AG04449 (cell line): ENCODE results near the gene HCK.

Experiments used
- CTCF ChIA-PET: fragments of 350-600 bp; formaldehyde crosslinking; extraction: SDS; loops from one replicate; lab custom pipeline; 2021; ENCODE audit warnings: antibody characterized with exemption; lab: Yijun Ruan, JAX
- POLR2A ChIA-PET: fragments of 400-600, 350-600 bp; formaldehyde crosslinking; extraction: SDS; loops from one replicate; lab custom pipeline; 2020; ENCODE audit warnings: antibody characterized with exemption, inconsistent platforms; lab: Yijun Ruan, JAX
- DNase-seq: peaks from one replicate; pipeline ENCODE4 v3.0.0-alpha.2; 2010; ENCODE audit warnings: low read depth, low spot score
- H3K4me3 ChIP-seq: 2 replicates; pipeline ENCODE4 v1.5.1; 2011; ENCODE audit warnings: low read depth, mild to moderate bottlenecking, control low read depth, low read length
- TF ChIP-seq, protein P1 (sequence below): IDR thresholded peaks from one replicate; pipeline ENCODE4 v1.5.1; 2011; ENCODE audit warnings: mild to moderate bottlenecking, moderate library complexity, low read length, control low read depth, inconsistent platforms; ENCODE audit not compliant: insufficient read depth; ENCODE audit errors: missing control alignments

The HCK gene

DNA sequence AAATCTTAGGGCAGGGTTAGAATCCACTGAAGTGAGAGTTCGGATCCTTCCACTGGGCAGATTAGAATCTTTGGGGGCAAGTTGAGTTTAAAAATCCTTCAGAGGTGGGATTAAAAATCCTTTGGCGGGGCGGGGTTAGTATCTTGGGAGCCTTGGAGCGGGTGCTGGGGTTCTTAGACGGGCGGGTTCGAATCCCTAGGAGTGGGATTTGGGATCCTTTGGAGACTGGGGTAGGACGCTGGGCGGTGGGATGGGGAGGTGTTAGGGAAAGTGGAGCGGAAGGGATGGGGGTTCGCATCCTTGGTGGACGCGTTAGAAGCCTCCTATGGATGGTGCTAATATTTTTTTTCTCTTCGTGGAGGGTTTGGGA lies 337 bp upstream of the HCK start:
- TF ChIP-seq, protein P1, sequence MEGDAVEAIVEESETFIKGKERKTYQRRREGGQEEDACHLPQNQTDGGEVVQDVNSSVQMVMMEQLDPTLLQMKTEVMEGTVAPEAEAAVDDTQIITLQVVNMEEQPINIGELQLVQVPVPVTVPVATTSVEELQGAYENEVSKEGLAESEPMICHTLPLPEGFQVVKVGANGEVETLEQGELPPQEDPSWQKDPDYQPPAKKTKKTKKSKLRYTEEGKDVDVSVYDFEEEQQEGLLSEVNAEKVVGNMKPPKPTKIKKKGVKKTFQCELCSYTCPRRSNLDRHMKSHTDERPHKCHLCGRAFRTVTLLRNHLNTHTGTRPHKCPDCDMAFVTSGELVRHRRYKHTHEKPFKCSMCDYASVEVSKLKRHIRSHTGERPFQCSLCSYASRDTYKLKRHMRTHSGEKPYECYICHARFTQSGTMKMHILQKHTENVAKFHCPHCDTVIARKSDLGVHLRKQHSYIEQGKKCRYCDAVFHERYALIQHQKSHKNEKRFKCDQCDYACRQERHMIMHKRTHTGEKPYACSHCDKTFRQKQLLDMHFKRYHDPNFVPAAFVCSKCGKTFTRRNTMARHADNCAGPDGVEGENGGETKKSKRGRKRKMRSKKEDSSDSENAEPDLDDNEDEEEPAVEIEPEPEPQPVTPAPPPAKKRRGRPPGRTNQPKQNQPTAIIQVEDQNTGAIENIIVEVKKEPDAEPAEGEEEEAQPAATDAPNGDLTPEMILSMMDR, result no peak
- no peak for DNase-seq
- CTCF ChIA-PET, result interaction anchor here (0.7 kb wide), 1 partner anchor 41 kb away, joined by 3 read pairs; no protein-coding TSS in a partner anchor
- no peak overlapping the region for H3K4me3 ChIP-seq
- POLR2A ChIA-PET, result no interaction called here

DNA sequence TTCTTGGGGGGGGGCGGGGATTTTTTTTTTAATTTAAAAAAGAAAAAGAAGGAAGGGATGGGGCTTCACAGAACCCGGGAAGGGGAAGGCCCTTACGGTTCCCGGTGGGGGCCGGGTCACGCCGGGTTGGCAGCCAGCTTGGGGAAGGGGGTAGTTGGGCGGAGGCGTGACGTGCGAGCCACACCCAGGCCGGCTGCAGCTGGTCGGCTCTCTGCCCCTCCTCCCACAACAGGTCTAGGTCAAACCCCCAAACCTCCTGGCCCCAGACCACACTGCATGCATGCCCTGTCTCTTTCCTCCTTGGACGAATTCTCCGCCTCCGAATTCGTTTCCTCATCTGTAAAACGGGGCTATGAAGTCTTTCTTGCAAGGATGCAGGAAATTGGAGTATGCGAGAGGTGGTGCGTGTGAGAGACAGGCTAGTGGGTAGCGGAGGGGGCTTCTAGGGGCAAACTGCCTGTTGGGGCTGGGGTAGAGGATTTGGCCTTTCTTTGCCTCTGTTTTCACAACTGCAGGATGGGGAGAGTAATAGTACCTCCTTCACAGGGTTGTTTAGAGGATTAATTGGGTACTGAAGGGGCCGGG lies 828 bp downstream of the HCK start:
- TF ChIP-seq, protein P1, result no peak
- ChIA-PET CTCF (interaction anchor here (1.2 kb wide), 1 partner anchor 22 kb away, joined by 4 read pairs; no protein-coding TSS in a partner anchor), POLR2A (interaction anchor here (0.7 kb wide), 1 partner anchor 10 kb away, joined by 3 read pairs; no protein-coding TSS in a partner anchor)
- DNase-seq, result no peak
- H3K4me3 ChIP-seq, result no peak overlapping the region

DNA sequence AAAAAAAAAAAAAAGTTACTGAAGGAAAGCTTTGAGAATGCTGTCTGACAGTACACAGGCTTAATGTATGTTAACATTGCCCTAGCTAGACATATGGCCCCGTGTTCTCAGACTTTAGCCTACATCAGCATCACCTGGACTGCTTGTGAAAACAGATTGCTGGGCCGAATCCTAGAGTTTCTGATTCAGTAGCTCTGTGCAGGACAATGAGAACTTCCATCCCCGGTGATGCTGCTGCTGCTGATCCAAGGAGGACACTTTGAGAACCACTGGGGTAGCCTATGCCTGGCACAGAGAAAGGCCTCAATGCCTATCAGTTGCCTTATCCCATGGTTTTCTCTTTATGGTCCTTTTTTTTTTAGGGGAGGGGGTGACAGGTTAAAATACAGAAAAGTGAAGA lies 1.6 kb downstream of the HCK start:
- CTCF ChIA-PET, result interaction anchor here (1.2 kb wide), 1 partner anchor 23 kb away, joined by 4 read pairs; no protein-coding TSS in a partner anchor
- POLR2A ChIA-PET, result interaction anchor here (0.7 kb wide), 1 partner anchor 10 kb away, joined by 3 read pairs; no protein-coding TSS in a partner anchor
- H3K4me3 ChIP-seq, result no peak overlapping the region
- no peak for DNase-seq
- TF ChIP-seq, protein P1, result no peak

DNA sequence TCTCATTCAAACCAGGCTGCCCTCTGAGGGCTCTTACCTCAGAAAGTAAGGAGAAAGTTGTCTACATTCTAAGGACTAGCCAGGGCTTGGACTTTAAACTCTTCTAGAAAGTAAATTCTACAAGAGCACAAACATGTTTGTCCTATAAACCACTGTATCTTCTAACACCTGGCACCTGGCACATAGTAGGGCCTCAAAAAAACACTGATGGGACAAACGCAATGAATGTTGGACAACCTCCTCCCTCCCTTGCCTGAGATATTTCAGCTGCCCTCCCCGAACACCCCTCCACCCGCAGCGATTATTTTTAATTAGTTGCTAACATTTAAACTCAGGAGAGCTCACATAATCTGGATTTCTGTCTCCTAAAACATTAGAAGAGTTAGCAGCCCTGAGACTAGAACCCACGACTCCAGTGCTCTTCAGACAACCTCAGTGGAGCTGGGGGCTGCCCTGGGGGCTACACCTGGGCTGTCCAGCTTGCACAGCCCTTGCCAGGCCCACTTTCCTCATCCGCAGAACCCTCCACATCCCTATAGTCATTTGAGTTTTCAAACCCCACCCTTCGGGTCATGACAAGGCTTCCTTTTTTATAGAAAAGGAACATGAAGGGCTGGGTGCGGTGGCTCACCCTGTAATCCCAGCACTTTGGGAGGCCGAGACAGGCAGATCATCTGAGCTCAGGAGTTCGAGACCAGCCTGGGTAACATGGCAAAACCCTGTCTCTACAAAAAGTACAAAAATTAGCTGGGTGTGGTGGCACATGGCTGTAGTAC lies 4.9 kb downstream of the HCK start:
- TF ChIP-seq, protein P1, result no peak
- ChIA-PET POLR2A (no interaction called here), CTCF (no interaction called here)
- no peak overlapping the region for H3K4me3 ChIP-seq
- DNase-seq, result no peak

DNA sequence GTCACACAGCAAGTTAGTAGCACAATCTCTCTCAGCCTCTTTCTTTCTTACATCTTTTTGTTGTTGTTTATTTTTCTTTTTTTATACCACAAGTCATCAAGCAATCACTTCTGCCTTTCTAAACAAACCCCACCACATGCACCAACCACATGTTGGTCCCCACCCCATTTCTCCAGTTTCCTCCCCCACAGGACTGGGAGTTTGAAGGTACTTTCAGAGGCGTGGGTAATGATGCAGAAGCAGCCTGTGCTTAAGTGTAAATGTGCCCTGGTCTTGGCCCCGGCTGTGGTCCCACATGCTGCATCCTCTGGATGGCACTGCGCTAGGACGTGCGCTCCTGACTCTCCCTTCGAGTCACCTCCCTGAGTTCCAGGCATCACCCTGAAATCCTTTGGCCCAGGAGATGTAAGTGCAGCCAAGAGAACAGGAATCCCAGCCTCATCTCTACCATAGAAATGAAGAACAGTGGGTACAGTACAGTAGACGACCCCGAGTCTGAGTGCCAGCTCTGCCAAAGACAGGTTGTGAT lies 5.7 kb downstream of the HCK start:
- ChIA-PET POLR2A (no interaction called here), CTCF (interaction anchor here (1.0 kb wide), 1 partner anchor 10 kb away, joined by 3 read pairs; no protein-coding TSS in a partner anchor)
- no peak overlapping the region for H3K4me3 ChIP-seq
- no peak for DNase-seq
- TF ChIP-seq, protein P1, result no peak

DNA sequence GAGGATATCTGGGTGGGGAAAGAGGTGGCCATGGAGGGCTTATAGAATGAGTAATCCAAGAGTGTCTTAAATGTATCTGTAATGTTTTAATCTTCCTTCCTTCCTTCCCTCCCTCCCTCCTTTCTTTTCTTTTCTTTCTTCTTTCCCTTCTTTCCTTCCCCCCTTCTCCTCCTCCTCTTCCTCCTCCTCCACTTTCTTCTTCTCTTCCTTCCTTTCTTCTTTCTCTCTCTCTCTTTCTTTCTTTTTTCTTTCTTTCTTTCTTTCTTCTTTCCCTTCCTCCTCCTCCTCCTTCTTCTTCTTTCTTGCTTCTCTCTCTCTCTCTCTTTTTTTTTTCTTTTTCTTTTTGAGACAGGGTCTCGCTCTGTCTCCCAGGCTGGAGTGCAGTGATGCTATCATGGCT lies 7.1 kb downstream of the HCK start:
- TF ChIP-seq, protein P1, result no peak
- CTCF ChIA-PET, result interaction anchor here (1.4 to 3.4 kb wide), 2 partner anchors 28 to 32 kb away, joined by 9 to 12 read pairs; no protein-coding TSS in a partner anchor
- no peak for DNase-seq
- no peak overlapping the region for H3K4me3 ChIP-seq
- POLR2A ChIA-PET, result no interaction called here
